HG02852 (cell line): ENCODE data around the gene NDOR1.
A peak's percentile ranks its signal among the peaks of the same experiment; 100 is the strongest.
"Not testable (repeated sequence)": the region's sequence is repeated elsewhere in the genome, so short reads cannot be mapped to it uniquely, and the experiment has no call there.

Source experiments
- ATAC-seq: cut with Tn5 transposase; IDR thresholded peaks from one replicate; pipeline ENCODE4 v1.9.1; 2021; ENCODE audit warnings: mild to moderate bottlenecking, moderate library complexity; ENCODE audit not compliant: unreplicated experiment

Gene NDOR1

GRCh38 chr9:137242269-137243203 is 37.0 kb downstream of the NDOR1 start:
- ATAC-seq: no peak

- ATAC-seq: not testable (repeated sequence)
Measured at GRCh38 chr9:137243266-137243625, 37.7 kb downstream of the NDOR1 start.

DNA sequence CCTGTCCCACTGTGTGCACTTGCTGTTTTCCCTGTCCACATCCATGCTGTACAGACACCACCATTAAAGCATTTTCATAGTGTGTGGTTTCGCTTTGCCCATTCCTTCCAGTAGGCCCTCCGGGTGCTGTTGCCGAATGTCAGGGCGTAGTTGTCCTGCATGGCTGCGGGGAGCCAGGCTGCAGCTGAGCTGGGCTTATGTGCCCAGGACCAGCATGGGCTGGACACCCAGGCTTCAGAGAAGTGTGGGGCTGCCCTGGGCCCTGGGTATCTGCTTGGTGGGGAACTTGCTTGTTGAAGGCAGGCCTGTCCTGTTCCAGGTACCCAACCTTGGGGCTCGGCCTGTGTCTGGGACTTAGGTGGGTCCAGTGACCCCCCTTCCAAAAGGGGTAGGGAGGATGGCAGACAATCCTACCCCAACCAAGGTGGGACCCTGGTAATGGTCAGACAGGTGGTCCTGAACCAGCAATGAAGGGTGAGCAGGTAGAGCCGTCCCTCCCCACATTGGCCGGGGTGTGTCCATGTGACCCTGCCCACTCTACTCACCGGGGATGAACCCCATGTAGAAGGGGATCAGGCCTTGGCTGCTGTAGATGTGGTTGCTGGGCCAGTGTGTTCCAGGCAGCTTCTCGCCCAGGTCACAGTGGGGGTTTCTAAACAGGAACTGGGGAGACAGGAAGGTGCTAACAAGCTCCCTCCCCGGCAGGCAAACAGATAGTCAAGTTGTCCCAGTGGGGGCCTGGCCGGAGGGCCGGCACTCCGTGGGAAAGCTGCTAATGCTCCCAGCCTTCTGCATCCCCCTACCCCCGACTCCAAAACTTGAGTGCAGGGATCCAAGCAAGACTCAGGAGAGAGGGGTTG is 38.4 kb downstream of the NDOR1 start:
- no peak for ATAC-seq

DNA sequence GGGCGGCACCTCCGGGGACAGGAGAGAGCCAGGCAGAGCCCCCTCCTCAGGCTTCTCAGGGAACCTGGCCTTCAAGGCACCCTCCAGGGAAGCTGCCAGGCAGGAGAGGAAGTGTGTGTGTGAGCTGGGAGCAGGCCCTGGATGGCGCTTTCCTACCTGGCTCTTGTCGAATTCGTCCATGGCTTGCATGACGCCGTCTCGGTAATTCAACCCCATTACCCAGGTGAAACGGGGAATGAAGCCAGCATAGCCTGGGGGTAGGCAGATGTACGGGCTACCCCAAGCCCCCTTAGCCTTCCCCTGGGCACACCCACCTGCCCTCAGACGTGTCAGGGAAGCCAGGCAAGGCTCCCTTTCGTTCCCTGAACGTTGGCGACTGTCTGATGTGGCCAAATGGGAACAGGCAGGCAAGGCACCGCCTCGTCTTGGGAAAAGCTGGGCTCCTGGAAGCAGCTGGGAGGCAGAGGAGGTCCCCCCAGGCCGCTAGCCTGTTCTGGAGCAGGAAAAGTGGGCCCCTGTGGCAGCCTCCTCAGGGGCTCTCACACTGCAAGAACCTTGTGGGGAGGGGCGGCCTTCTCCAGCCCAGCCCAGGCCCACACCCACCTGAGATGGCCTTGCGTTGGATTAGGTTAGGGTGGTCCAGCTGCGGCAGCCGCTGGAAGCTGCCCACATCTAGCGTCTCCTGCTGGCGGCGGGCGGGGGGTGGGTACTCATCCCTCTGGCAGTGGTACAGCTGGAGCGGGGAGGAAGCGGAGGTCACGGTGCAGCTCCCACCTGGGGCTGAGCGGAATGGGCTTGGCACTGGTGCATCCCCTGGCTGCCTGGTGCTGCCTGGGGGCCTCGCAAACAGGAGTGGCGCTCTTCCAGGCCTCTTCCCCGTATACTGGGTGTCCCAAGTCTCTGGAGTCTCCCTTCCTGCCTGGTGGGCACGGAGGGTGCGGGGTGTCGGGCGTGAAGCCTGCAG is 39.3 kb downstream of the NDOR1 start:
- no peak for ATAC-seq

GRCh38 chr9:137245450-137246421 is 40.2 kb downstream of the NDOR1 start:
- no peak for ATAC-seq

DNA sequence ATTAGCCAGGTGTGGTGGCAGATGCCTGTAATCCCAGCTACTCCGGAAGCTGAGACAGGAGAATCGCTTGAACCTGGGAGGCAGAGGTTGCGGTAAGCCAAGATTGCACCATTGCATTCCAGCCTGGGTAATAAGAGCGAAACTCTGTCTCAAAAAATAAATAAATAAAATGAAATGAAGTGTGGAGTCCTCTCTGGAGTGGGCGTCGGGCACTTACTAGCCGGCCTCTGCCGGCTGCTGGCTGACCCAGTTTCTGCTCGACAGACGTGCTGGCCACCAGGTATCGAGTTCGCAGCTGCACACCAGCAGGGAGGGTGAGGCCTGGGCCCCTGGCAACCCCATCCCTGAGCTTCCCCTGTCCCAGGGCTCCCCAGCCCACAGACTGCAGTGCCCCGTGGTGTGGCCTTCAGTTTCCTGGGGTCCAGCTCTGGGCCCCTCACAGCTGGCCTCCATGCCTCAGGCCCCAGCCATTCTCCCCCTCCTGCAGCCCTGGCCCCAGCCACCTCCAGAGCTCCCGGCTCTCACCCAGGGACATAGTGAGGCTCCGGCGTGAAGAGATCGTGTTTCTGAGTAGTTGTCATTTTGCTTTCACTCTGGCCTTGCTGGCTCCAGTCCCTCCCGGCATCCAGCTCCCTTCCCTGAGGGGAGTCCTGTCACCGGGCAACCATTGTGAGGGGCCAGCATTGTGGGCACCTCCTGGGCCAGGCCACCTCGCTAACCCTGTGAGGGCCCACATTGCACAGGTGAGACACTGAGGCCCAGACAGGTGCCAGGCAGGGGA is 41.8 kb downstream of the NDOR1 start:
- no peak for ATAC-seq

GRCh38 chr9:137247916-137248175 is 42.3 kb downstream of the NDOR1 start:
- ATAC-seq: no peak

DNA sequence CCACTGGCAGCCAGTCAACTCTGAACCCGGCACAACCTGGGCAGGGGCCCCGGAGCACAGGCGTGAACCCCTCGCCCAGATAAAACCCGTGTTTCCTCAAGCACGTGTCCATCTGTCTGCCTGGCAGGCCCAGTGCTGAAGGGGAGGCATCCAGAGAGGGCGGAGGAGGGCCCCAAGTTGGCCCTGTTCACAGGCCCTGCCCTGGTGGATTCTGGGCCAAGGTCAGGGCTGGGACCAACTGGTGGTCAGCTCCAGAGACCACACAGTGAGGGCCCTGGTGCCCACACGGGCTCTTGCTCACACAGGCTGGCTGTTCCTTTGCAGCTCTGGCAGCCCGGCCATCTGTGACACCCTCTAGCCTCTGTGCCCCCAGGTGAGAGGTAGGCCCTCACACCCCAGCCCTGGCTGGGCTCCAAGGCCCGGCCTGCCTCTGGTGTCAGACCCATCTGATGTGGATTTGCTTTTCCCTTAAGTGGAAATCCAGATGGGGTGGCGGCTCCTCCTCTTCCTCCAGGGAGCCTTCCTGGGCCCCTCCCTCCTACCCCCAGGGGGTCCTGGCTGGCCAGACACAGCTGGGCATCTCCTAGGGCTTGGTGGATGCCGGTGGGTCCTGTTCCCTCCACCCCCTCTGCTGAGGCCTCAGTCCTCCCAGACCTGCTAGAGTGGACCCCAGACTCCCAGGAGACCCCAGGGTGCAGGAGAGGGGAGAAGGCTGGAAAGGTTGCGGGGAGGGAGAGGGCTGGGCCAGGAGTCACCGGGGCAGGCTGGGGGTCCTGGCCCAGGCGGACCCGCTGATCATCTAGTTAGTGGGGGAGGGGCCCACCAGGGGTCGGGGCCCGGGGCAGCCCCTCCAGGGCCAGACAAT is 45.1 kb downstream of the NDOR1 start:
- no peak for ATAC-seq

DNA sequence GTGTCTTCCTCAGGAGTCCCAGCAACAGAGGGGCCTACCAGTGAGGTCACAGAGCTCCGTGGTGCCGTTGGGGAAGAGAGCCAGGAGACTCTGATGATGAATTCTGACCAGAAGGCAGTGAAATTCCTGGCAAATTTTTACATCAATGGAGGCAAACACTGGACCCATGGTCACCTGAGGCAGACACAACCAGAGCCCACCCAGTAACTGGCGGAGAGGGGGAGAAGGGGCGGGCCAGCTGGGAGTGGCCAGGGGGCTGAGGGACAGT is 45.6 kb downstream of the NDOR1 start, which contains the start of gene STPG3:
TSS of gene STPG3 (plus strand) at position 93 of the 268 bp plus-strand sequence. CDS start at position 94, 1 bp downstream.
- no peak for ATAC-seq

DNA sequence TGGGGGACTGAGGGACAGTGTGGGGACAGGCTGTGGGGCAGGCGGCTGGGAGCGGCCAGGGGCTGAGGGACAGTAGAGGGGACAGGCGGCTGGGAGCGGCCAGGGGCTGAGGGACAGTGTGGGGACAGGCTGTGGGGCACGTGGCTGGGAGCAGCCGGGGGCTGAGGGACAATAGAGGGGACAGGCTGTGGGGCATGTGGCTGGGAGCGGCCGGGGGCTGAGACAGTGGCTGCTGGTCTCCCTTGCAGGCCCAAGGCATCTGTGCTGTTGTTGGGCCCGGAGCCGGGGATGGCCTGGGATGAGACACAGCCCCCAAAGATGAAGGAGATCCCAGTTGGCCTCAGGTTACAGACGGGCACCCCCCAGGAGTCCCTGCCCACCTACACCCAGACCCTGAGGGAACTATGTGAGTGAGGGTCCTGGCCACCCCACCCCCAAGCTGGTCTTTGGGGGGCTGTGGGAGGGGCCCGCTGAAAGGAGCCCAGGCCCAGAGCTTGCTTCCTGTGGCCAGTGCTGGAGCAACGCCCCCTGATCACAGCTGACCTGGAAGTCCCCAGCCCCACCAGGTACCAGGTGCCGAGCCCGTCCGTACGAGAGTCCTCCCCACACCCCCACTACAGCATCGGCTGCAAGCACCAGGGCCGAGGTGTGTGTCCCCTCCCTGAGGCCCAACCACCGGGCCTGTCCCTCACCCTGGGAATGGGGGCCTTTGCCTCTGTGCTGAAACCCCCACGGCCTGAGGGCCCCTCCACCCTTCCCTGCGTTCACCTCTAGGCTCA is 46.2 kb downstream of the NDOR1 start:
- no peak for ATAC-seq

DNA sequence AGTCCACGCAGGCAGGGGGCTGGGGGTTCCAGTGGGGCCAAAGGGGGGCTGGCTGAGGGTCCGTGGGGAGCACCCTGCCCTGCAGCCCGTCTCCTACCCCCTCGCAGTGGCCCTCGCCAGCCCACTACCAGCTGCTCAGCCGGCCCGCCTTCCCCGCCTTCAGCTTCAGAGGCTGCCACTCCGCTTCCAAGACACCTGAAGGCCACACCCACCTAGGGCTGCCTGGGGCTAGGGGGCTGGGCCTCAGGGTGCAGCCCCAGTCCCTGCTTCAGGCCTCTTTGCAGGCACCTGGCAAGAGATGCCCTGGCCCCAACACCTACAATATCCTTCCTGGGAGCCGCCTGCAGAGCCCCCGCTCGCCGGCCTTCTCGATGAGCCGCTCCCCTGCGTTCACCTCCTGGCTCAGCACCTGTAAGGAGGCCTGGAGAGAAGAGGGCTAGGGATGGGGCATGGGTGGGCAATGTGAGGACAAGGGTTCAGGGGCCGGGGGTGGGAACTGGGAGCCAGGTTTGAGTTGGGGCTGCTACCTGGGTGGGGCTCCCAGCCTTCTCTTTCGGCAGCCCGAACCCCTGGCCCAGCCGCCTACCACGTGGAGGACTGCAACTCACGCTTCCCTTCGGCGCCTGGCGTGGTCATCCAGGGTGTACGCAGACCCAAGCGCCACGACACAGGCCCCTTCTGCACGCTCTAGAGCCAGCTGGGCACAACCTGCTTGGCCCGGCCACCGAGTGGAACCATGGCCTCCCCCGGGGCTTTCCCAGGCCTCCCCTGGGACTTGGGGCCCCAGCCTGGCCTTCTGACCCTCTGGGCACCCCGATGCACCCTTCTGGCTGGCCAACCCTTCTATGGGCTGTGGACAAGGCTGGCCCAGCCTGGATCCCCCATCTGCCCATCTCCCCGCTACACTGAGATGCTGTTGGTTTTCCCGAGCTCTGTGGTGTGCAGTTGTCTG is 47.3 kb downstream of the NDOR1 start:
- ATAC-seq: no peak

DNA sequence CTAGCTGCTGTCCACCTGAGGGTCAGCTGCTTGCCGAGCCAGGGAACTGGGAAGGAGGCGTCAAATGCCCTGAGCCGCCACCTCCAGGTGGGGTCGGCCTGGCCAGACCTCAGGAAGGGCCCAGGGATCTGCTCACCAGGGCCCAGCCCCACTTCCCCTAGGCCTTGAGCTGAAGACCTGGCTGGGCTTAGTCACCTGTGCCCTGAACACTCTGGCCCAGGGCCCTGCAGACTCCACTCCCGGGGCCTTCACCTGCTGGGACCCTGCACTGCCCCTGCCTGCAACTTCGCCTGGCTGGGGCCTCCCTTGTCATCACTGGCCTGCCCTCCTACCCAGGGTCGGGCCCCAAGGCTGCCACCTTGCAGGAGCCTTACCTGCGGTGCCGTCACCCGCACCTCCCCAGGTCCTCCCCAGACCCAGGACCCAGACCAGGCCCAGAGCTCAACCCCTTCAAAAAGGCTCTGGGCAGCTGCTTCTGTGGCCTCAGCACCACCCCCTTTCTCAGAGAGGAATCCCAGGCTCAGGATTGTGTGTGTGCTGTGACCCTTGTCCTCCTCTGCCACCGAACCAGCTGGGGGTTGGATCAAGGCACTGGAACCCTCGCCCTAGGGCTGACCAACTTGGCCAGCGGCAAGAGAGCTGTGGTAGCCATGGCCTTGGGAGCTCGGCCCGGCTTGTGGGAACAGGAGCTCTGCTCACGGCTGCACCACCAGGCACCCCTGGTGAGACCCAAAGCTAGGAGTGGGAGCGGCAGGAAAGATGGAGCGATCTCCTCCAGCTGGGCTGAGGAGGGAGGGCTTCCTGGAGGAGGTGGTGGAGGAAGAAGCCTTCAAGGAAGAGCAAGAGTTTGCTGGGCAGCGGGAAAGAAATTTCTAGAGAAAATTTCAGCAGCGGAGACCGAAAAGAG is 48.5 kb downstream of the NDOR1 start:
- ATAC-seq: no peak

DNA sequence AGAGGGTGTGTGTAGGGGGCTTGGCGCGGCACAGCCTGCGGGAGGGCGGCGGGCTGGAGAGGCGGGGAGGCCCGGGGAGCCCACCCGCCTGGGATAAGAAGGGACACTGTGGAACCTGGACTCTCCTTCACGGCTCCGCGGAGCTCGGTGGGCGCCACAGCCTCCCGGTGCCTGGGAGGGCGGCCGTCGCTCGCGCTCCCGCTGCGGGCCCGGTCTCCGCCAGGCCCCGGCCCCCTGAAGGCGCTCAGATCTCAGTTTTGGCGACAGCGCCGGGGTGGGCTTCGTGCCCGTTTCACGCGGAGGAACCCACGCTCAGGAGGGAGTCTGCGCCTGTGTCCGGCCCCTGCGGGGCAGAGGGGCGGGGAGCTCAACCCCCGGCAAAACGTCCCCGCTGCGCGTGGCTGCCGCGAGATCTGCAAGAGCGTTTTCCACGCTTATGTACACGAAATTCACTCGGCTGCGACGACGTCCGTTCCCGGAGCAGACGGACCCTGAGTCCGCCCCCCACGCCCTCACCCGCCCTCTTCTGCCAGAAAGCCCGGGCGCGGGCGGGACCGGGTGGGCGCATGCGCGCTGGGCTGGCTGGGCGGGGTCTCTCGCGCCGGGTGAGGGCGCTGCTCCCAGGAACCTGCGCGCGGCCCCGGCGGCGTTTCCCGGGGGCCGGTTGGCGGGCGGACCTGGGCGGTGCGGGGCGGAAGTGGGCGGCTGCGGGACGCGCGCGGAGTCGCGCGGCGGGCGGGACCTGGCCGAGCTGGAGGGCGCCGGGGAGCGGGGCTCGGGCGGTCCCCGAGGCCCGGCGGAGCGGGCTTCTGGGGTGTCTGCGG is 49.3 kb downstream of the NDOR1 start, which contains the start of gene NELFB:
TSS of gene NELFB (plus strand) at position 704 of the 824 bp plus-strand sequence.
- ATAC-seq: peak; percentile 80

GRCh38 chr9:137255448-137256114 is 50.1 kb downstream of the NDOR1 start:
- ATAC-seq: peak; percentile 29
